C4-2B (cell line): Measurements from ENCODE around the gene N4BP3.

Source experiments
- CTCF ChIP-seq: fragments of 450-650 bp; conservative IDR thresholded peaks from 2 replicates; pipeline ENCODE4 v1.5.1; 2017; ENCODE audit warnings: mild to moderate bottlenecking
- ZFX ChIP-seq: fragments of 450-650 bp; IDR thresholded peaks from 2 replicates; pipeline ENCODE4 v1.6.1; 2017

- TF ChIP-seq CTCF, result no peak
- TF ChIP-seq ZFX, result no peak
These were observed 1.2 kb downstream of the N4BP3 start for GRCh38 chr5:178114325-178115135.
